ENCODE measurements around the gene FLT1. TPM values are rescaled to one million over a fixed set of nuclear protein-coding genes. Genes with fewer than 3 reads are reported as not detected.

FLT1 gene
- total RNA-seq, 1 experiment from 2014 or later, result not detected

DNA sequence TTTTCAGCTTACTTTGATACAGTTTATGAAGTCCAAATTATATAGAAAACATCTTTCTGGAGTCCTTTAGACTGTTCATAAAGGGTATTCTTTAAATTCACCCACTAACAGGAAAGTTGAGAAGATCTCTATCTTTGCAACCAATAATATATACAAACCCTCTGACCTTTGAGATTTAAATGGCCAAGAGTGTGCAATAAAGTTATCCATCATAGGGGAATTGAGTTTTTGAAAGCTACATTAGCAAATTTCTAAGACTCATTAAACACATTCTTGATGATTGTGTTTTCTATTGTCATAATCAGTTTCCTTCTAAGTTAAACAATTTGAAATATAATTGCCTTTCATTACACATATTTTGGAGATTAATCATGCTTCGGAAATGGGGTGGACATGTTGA lies 15.9 kb downstream of the FLT1 start:
- no TSS peak for BruUV-seq (replicated peaks)
- CTCF ChIA-PET, result no interaction called here
- no peaks in the 10 kb centered on the region for H3K9me3 ChIP-seq (ENCODE audit: insufficient read depth, low read depth)

GRCh38 chr13:28478127-28478526 lies 16.8 kb downstream of the FLT1 start:
- H4K20me1 ChIP-seq (ENCODE audit: insufficient read depth), result no peaks in the 10 kb centered on the region
- CTCF ChIA-PET, result no interaction called here

More for the DNA sequence above, 15.9 kb downstream of the FLT1 start:
- Histone ChIP-seq H3K79me2 (ENCODE audit: low read depth) (no peaks in the 10 kb centered on the region), H3K4me3 (no peak overlapping the region), H3K27ac (no peak overlapping the region), H3K36me3 (ENCODE audit: low read depth) (no peaks in the 10 kb centered on the region), H3K4me2 (no peak overlapping the region), H3K4me1 (replicated peaks; ENCODE audit: insufficient read depth) (0 out of 2 replicates have a peak, but pooled peaks cover 4% of the 10 kb centered on the region), H3K27me3 (ENCODE audit: insufficient read depth, low read depth) (peaks cover 62% of the 10 kb centered on the region), H3F3A (ENCODE audit: insufficient read depth, low read depth) (no peaks in the 10 kb centered on the region), H2AFZ (no peak overlapping the region), H3K9me2 (ENCODE audit: insufficient read depth) (no peaks in the 10 kb centered on the region), H4K20me1 (ENCODE audit: insufficient read depth) (no peaks in the 10 kb centered on the region)
- POLR2A ChIA-PET (ENCODE audit: unreplicated experiment), result no interaction called here
- no peak for DNase-seq
- no peak for TF ChIP-seq EZH2 (IDR thresholded peaks at IDR 0.05; ENCODE audit: low read depth)
- TF ChIP-seq, protein P1, sequence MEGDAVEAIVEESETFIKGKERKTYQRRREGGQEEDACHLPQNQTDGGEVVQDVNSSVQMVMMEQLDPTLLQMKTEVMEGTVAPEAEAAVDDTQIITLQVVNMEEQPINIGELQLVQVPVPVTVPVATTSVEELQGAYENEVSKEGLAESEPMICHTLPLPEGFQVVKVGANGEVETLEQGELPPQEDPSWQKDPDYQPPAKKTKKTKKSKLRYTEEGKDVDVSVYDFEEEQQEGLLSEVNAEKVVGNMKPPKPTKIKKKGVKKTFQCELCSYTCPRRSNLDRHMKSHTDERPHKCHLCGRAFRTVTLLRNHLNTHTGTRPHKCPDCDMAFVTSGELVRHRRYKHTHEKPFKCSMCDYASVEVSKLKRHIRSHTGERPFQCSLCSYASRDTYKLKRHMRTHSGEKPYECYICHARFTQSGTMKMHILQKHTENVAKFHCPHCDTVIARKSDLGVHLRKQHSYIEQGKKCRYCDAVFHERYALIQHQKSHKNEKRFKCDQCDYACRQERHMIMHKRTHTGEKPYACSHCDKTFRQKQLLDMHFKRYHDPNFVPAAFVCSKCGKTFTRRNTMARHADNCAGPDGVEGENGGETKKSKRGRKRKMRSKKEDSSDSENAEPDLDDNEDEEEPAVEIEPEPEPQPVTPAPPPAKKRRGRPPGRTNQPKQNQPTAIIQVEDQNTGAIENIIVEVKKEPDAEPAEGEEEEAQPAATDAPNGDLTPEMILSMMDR (conservative IDR thresholded peaks at IDR 0.05), result no peak
- intact Hi-C loops (cut with micrococcal nuclease; ENCODE audit: unreplicated experiment), result no loop called here

GRCh38 chr13:28477709-28477973 lies 17.3 kb downstream of the FLT1 start:
- POLR2A ChIA-PET (ENCODE audit: unreplicated experiment), result no interaction called here
- TF ChIP-seq, protein P1 (conservative IDR thresholded peaks at IDR 0.05), result no peak
- no peak for TF ChIP-seq EZH2 (IDR thresholded peaks at IDR 0.05; ENCODE audit: low read depth)
- peaks cover 55% of the 10 kb centered on the region for H3K27me3 ChIP-seq (ENCODE audit: insufficient read depth, low read depth)

More at GRCh38 chr13:28478127-28478526, 16.8 kb downstream of the FLT1 start:
- Histone ChIP-seq H3K9me3 (ENCODE audit: insufficient read depth, low read depth) (no peaks in the 10 kb centered on the region), H3K9me2 (ENCODE audit: insufficient read depth) (no peaks in the 10 kb centered on the region), H3K79me2 (ENCODE audit: low read depth) (no peaks in the 10 kb centered on the region), H3F3A (ENCODE audit: insufficient read depth, low read depth) (no peaks in the 10 kb centered on the region), H3K4me3 (no peak overlapping the region), H3K4me2 (no peak overlapping the region), H3K27me3 (ENCODE audit: insufficient read depth, low read depth) (peaks cover 54% of the 10 kb centered on the region), H3K27ac (no peak overlapping the region), H2AFZ (no peak overlapping the region), H3K4me1 (replicated peaks; ENCODE audit: insufficient read depth) (0 out of 2 replicates have a peak, but pooled peaks cover 4% of the 10 kb centered on the region), H3K36me3 (ENCODE audit: low read depth) (no peaks in the 10 kb centered on the region)
- no TSS peak for BruUV-seq (replicated peaks)
- intact Hi-C loops (cut with micrococcal nuclease; ENCODE audit: unreplicated experiment), result no loop called here
- POLR2A ChIA-PET (ENCODE audit: unreplicated experiment), result no interaction called here
- no peak for DNase-seq
- TF ChIP-seq, protein P1 (conservative IDR thresholded peaks at IDR 0.05), result no peak
- no peak for TF ChIP-seq EZH2 (IDR thresholded peaks at IDR 0.05; ENCODE audit: low read depth)

More at GRCh38 chr13:28477709-28477973, 17.3 kb downstream of the FLT1 start:
- Histone ChIP-seq H3K9me3 (ENCODE audit: insufficient read depth, low read depth) (no peaks in the 10 kb centered on the region), H3F3A (ENCODE audit: insufficient read depth, low read depth) (no peaks in the 10 kb centered on the region), H3K79me2 (ENCODE audit: low read depth) (no peaks in the 10 kb centered on the region), H3K4me1 (replicated peaks; ENCODE audit: insufficient read depth) (0 out of 2 replicates have a peak, but pooled peaks cover 4% of the 10 kb centered on the region), H3K36me3 (ENCODE audit: low read depth) (no peaks in the 10 kb centered on the region), H3K4me3 (no peak overlapping the region), H4K20me1 (ENCODE audit: insufficient read depth) (no peaks in the 10 kb centered on the region), H2AFZ (no peak overlapping the region), H3K9me2 (ENCODE audit: insufficient read depth) (no peaks in the 10 kb centered on the region), H3K27ac (no peak overlapping the region), H3K4me2 (no peak overlapping the region)
- no peak for DNase-seq
- intact Hi-C loops (cut with micrococcal nuclease; ENCODE audit: unreplicated experiment), result no loop called here
- BruUV-seq (replicated peaks), result no TSS peak
- CTCF ChIA-PET, result no interaction called here
